HG03095 (cell line): ENCODE data around the gene TMEM44.
A peak's percentile ranks its signal among the peaks of the same experiment; 100 is the strongest.

Experiments used
- ATAC-seq: cut with Tn5 transposase; IDR thresholded peaks from one replicate; pipeline ENCODE4 v1.9.1; 2021; ENCODE audit warnings: moderate library complexity; ENCODE audit not compliant: unreplicated experiment

Gene TMEM44, protein sequence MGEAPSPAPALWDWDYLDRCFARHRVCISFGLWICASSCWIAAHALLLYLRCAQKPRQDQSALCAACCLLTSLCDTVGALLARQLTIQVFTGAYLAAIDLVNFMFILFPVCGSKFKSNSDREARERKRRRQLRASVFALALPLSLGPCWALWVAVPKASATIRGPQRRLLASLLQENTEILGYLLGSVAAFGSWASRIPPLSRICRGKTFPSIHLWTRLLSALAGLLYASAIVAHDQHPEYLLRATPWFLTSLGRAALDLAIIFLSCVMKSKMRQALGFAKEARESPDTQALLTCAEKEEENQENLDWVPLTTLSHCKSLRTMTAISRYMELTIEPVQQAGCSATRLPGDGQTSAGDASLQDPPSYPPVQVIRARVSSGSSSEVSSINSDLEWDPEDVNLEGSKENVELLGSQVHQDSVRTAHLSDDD

DNA sequence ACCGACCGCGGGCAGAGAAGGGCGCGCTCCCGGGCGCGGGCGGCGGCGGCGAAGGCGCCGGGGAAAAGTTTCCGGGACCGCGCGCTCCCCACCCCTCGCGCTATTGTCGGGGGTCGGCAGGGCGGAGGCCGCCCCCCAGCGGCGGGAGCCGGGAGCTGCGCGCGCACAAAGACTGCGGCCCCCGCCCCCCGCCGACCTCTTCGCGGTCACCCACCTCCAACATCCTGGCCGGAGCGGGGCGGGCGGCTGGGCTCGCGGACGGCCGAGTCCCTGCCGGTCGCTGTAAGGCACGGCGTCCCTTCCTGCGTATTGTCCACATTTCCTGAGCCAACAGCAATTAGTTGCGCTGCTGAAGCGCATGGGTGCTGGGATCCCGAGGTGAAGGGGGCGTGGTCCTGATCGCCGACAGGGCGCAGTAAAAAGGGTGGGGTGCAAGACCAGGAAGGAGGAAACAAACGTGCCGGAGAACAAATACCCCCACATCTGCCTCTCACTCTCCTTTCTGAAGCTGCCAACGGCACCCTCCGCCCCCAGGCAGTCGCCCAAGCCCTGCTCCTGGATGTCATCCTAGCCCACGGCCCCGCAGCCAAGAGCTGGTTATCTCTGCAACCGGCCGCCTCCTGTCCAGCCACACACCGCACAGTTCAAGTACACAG, at the start of gene TMEM44:
TSS of gene TMEM44 (minus strand) at position 71 of the 656 bp plus-strand sequence. CDS start 204 bp downstream, outside the sequence.
- peak; percentile 73 for ATAC-seq

DNA sequence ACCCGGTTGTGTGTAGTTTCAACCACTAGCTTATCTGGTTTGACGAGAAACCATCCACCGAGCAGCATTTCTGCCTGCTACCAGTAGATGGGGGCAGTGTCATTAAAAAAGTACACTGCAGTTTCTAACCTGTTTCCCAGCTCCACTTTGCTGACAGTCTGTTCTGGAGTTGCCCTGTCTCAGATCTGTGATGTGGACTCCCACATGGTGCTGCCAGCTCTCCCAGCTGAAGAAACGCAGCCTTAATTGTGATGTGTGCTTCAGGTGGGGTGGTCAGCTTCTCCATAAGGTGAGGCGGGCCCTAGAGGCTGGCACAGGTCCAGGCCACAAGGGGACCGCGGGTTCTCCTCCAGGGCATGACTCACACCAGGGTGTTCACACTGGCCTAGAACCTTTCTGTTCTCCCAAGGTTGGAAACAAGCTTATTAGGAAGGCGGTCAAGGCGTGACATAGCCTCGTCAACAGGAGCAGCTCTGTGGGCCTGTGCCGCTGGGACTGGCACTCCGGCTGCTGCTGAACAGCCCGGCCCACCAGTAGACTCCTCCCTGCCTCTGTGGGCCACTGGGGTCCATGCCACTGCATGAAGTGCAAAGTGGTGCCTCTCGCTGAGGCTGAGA, 49.6 kb upstream of the TMEM44 start:
- ATAC-seq, result no peak

- no peak for ATAC-seq
Observed at GRCh38 chr3:194682189-194682693, 49.0 kb upstream of the TMEM44 start.

DNA sequence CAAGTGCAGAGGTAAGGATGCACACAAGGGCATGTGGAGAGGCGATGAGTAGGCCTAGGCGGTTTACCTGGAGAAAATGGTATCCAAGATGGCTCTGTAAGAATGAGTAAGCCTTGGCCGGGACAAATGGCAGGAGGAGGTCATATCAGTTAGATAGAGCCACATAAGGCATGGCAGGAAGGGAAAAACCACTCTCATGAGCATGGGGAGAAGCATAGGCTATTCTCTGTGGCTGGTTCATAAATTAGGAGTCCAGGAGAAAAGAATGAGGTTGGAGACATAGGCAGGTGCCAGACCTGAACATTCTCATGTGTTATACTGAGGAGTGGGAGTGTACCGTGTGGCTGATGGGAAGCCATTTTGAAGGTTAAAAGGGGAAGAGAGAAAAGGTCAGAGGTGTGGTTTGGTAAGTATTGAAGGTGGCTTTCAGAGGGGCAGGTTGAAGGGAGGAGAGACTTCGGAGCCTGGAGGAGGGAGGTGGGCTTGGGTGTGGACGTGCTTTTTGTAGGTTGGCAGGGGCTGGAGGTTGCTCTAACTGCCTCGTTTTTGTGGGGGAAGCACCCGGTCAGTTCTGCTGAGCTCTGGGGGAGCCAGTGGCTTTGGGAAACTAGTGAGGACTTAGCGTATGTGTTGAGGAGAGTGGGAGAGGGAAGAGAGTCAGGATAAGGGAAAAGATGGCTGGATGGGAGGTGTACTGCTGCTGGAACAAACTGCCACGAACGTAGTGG, 47.8 kb upstream of the TMEM44 start:
- no peak for ATAC-seq

DNA sequence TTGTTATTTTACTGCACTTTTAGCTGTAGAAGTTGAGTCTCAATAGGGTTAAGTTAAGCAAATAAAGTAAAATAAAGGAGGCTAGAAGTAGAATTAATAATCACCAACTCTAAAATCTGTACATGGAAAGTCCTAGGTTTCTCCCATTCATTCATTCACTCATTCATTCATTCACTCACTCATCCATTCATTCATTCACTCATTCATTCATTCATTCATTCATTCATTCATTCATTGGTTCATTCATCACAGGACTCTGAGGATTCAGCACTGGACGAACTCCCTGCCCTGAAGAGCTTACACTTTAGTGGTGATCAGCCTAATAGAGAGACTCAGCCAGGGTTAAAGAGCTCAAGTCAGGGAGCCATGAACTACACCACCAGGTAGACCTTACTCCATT, 43.3 kb upstream of the TMEM44 start:
- ATAC-seq, result no peak

GRCh38 chr3:194675680-194676079, 42.5 kb upstream of the TMEM44 start:
- no peak for ATAC-seq

GRCh38 chr3:194675081-194675640, 41.9 kb upstream of the TMEM44 start:
- ATAC-seq, result no peak

- ATAC-seq, result no peak
Observed at GRCh38 chr3:194673761-194674160, 40.5 kb upstream of the TMEM44 start.

GRCh38 chr3:194672876-194673275, 39.7 kb upstream of the TMEM44 start:
- ATAC-seq, result no peak

GRCh38 chr3:194671900-194672808, 38.9 kb upstream of the TMEM44 start, which contains the start of gene LSG1:
Gene LSG1 (minus strand): TSS chr3:194672191. CDS start chr3:194672162, 29 bp downstream.
- ATAC-seq, result peak; percentile 89

DNA sequence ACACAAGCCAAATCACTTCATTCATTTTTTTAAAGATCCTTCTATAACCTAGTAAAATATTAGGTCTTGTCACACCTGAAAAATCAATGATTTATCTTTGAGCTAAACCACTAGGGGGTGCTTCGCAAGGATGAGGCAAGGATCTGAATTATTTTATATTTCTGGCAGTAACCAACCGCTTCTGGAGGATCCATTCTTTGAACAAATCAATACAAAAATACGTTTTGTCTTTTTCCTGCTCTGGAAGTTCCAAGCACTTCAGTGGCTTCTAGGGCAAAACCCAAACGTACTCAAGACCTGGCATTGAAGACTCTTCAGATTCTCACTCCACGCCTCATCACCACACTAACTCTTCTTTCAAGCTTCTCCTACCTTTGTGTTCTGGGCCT, 38.3 kb upstream of the TMEM44 start:
- no peak for ATAC-seq

GRCh38 chr3:194667363-194667762, 34.1 kb upstream of the TMEM44 start:
- ATAC-seq, result no peak

DNA sequence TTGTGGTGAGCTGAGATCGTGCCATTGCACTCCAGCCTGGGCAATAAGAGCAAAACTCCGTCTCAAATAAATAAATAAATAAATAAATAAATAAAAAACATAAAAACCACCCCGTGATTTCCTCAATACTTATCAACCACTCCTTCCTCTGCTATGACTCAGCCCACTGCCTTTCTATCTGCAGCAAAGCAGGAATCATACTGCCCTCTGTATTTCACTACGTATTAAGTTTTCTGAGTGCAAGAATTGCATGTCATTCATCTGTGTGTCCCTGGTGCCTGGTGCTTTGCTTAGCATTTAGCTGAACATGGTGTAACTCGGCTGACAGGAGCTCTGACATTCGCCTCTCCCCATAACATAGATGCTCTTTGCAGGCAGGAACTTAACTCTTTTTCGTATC, 31.6 kb upstream of the TMEM44 start:
- no peak for ATAC-seq

- ATAC-seq, result no peak
Observed at GRCh38 chr3:194661946-194662345, 28.7 kb upstream of the TMEM44 start.

GRCh38 chr3:194661374-194661773, 28.2 kb upstream of the TMEM44 start:
- no peak for ATAC-seq

GRCh38 chr3:194659778-194660177, 26.6 kb upstream of the TMEM44 start:
- ATAC-seq, result no peak

DNA sequence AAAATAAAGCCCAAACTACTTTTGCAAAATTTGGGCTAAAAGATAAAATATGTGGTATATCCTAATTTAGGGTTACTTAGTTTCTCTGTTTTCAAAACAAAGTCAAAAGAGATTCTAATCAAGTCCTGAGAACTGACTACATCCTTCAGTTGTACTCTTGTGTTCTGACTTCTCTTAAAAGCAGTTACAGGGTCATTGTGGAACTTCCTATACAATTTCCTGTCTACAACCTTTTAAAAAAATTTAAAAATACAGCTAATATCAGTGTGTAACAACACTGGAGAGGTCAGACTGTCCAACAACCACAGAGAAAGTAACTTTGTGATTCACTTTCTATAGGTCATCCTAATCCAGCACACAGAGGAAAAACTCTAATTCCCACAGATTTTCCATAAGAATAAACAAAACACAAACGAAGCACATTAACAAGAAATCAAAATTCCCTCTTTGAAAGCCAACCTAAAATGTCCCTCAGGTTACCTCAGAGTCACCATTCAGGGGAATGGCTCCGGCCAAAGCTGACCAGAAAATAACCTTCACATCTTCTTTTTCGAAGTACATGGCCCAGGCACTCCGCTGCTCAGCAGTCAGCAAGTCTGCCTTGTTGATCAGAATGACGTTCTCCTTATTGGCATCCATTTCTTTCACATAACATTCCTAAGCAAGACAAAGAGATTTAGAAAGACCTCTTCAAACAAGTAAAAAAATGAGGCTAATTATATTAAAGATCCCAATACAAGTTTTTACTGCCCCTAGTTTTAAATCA, 25.4 kb upstream of the TMEM44 start:
- no peak for ATAC-seq

GRCh38 chr3:194657439-194657838, 24.2 kb upstream of the TMEM44 start:
- ATAC-seq, result no peak

- ATAC-seq, result peak; percentile 94
Observed at GRCh38 chr3:194654443-194654842, 21.2 kb upstream of the TMEM44 start.
